ENCODE measurements around the gene EGFLAM. TPM values are rescaled to one million over a fixed set of nuclear protein-coding genes. Genes with fewer than 3 reads are reported as not detected.

Gene EGFLAM
- total RNA-seq, 1 donor from 2014 or later = 0.12 TPM

- Mint-ChIP-seq H3K27me3 (ENCODE audit: low read depth) (peaks cover 6% of the 10 kb centered on the region), H3K4me1 (ENCODE audit: low read depth) (peaks cover 4% of the 10 kb centered on the region), H3K9me3 (ENCODE audit: low read depth) (no peaks in the 10 kb centered on the region), H3K27ac (ENCODE audit: unreplicated experiment) (no peak overlapping the region), H3K36me3 (ENCODE audit: low read depth) (no peaks in the 10 kb centered on the region), H3K4me3 (ENCODE audit: unreplicated experiment) (no peak overlapping the region)
- DNase-seq (ENCODE audit: low spot score) = no peak
- TF ChIP-seq CTCF (IDR thresholded peaks at IDR 0.05) = no peak
Observed at GRCh38 chr5:38448568-38449350, 190.4 kb downstream of the EGFLAM start.

GRCh38 chr5:38450627-38451026 is 192.3 kb downstream of the EGFLAM start:
- H3K27ac Mint-ChIP-seq (ENCODE audit: unreplicated experiment) = no peak overlapping the region
- peaks cover 6% of the 10 kb centered on the region for H3K27me3 Mint-ChIP-seq (ENCODE audit: low read depth)
- DNase-seq (ENCODE audit: low spot score) = no peak
- no peak for TF ChIP-seq CTCF (IDR thresholded peaks at IDR 0.05)
- H3K36me3 Mint-ChIP-seq (ENCODE audit: low read depth) = no peaks in the 10 kb centered on the region
- peaks cover 4% of the 10 kb centered on the region for H3K4me1 Mint-ChIP-seq (ENCODE audit: low read depth)
- H3K9me3 Mint-ChIP-seq (ENCODE audit: low read depth) = no peaks in the 10 kb centered on the region
- H3K4me3 Mint-ChIP-seq (ENCODE audit: unreplicated experiment) = no peak overlapping the region

- DNase-seq (ENCODE audit: low spot score) = no peak
- H3K27ac Mint-ChIP-seq (ENCODE audit: unreplicated experiment) = no peak overlapping the region
Observed at GRCh38 chr5:38451074-38451725, 192.8 kb downstream of the EGFLAM start.

GRCh38 chr5:38452201-38452600 is 193.8 kb downstream of the EGFLAM start:
- H3K27me3 Mint-ChIP-seq (ENCODE audit: low read depth) = peaks cover 2% of the 10 kb centered on the region
- no peak for DNase-seq (ENCODE audit: low spot score)
- no peaks in the 10 kb centered on the region for H3K9me3 Mint-ChIP-seq (ENCODE audit: low read depth)
- TF ChIP-seq CTCF (IDR thresholded peaks at IDR 0.05) = no peak
- H3K4me1 Mint-ChIP-seq (ENCODE audit: low read depth) = peaks cover 4% of the 10 kb centered on the region
- H3K36me3 Mint-ChIP-seq (ENCODE audit: low read depth) = no peaks in the 10 kb centered on the region
- no peak overlapping the region for H3K4me3 Mint-ChIP-seq (ENCODE audit: unreplicated experiment)
- H3K27ac Mint-ChIP-seq (ENCODE audit: unreplicated experiment) = no peak overlapping the region

More at GRCh38 chr5:38451074-38451725, 192.8 kb downstream of the EGFLAM start:
- H3K4me3 Mint-ChIP-seq (ENCODE audit: unreplicated experiment) = no peak overlapping the region
- no peak for TF ChIP-seq CTCF (IDR thresholded peaks at IDR 0.05)
- peaks cover 5% of the 10 kb centered on the region for H3K27me3 Mint-ChIP-seq (ENCODE audit: low read depth)
- H3K9me3 Mint-ChIP-seq (ENCODE audit: low read depth) = no peaks in the 10 kb centered on the region
- H3K4me1 Mint-ChIP-seq (ENCODE audit: low read depth) = peaks cover 4% of the 10 kb centered on the region
- no peaks in the 10 kb centered on the region for H3K36me3 Mint-ChIP-seq (ENCODE audit: low read depth)

- Mint-ChIP-seq H3K9me3 (ENCODE audit: low read depth) (no peaks in the 10 kb centered on the region), H3K27me3 (ENCODE audit: low read depth) (peaks cover 5% of the 10 kb centered on the region), H3K27ac (ENCODE audit: unreplicated experiment) (no peak overlapping the region), H3K36me3 (ENCODE audit: low read depth) (no peaks in the 10 kb centered on the region), H3K4me3 (ENCODE audit: unreplicated experiment) (no peak overlapping the region), H3K4me1 (ENCODE audit: low read depth) (peaks cover 4% of the 10 kb centered on the region)
- no peak for DNase-seq (ENCODE audit: low spot score)
- TF ChIP-seq CTCF (IDR thresholded peaks at IDR 0.05) = no peak
Observed at GRCh38 chr5:38453506-38453905, 195.1 kb downstream of the EGFLAM start.
